Endothelial cell of umbilical vein (primary cell): ENCODE data around the gene GCSAML. TPM values are rescaled to one million over a fixed set of nuclear protein-coding genes. Genes with fewer than 3 reads are reported as not detected.

Experiments
- BruUV-seq: library from RNA; stranded (reverse); fragments of 400-500 nt; replicated peaks from 2 replicates; lab custom pipeline; 2021; lab: Mats Ljungman, UMichigan
- CTCF ChIA-PET: fragments of 300-600, 350-600 bp; sonication (Branson Sonifier 250); formaldehyde crosslinking; loops from one replicate; lab custom pipeline; 2021; ENCODE audit warnings: antibody characterized with exemption, inconsistent platforms; lab: Charles Lee
- POLR2A ChIA-PET: fragments of 300-600, 350-600 bp; sonication (Branson Sonifier 250); formaldehyde crosslinking; loops from one replicate; lab custom pipeline; 2021; ENCODE audit warnings: antibody characterized with exemption, inconsistent platforms; lab: Charles Lee
- DNase-seq: peaks from one replicate; pipeline ENCODE4 v3.0.0-alpha.2; 2011; ENCODE audit warnings: low read depth, low spot score
- FAIRE-seq: peaks from 2 replicates; lab custom pipeline; 2011; peaks lifted over from hg19 to GRCh38; lab: Jason Lieb, UNC
- H2AFZ ChIP-seq: 2 replicates; pipeline ENCODE4 v1.6.0; 2012; ENCODE audit warnings: low read depth, low read length, control low read depth, inconsistent platforms
- H3K27ac ChIP-seq: 2 replicates; pipeline ENCODE4 v1.5.1; 2011; ENCODE audit warnings: low read depth, mild to moderate bottlenecking, control low read depth, low read length, moderate library complexity; ENCODE audit not compliant: insufficient read depth
- H3K27me3 ChIP-seq, 2 experiments: 2 replicates each; pipeline versions ENCODE4 v1.6.0 to v1.6.1; 2011; ENCODE audit warnings: low read length in 2 of 2, mixed read lengths in 1 of 2; ENCODE audit not compliant: control insufficient read depth in 2 of 2, insufficient read depth in 2 of 2
- H3K36me3 ChIP-seq, 2 experiments: 2 replicates in 1 of 2; 3 replicates in 1 of 2; pipeline ENCODE4 v1.5.1; 2011; ENCODE audit warnings: low read length in 2 of 2, mild to moderate bottlenecking in 1 of 2, moderate library complexity in 1 of 2; ENCODE audit not compliant: control insufficient read depth in 2 of 2, insufficient read depth in 2 of 2; ENCODE audit errors: extremely low read depth in 1 of 2
- H3K4me1 ChIP-seq: 3 replicates; pipeline ENCODE4 v1.5.1; 2011; ENCODE audit warnings: mild to moderate bottlenecking, low read length; ENCODE audit not compliant: control insufficient read depth, insufficient read depth; ENCODE audit errors: extremely low read depth
- H3K4me2 ChIP-seq: 2 replicates; pipeline ENCODE4 v1.6.1; 2011; ENCODE audit warnings: low read length, control low read depth, mixed read lengths; ENCODE audit not compliant: insufficient read depth
- H3K4me3 ChIP-seq, 3 experiments: fragments of 200-600 bp in 1 of 3; sonication (generic), shearing (Covaris generic) in 1 of 3; replicated peaks in 1 of 3; 2 replicates each; pipeline ENCODE4 v1.5.1; 2011 to 2016; ENCODE audit warnings: control low read depth in 3 of 3, low read length in 3 of 3, mild to moderate bottlenecking in 2 of 3, inconsistent platforms in 1 of 3, low read depth in 1 of 3, moderate library complexity in 1 of 3; ENCODE audit not compliant: insufficient read depth in 1 of 3
- H3K79me2 ChIP-seq: 2 replicates; pipeline ENCODE4 v1.6.0; 2012; ENCODE audit warnings: low read length, inconsistent platforms; ENCODE audit not compliant: control insufficient read depth, insufficient read depth
- H3K9ac ChIP-seq: replicated peaks from 2 replicates; pipeline ENCODE3; 2011; ENCODE audit warnings: low read length, control low read depth; ENCODE audit not compliant: insufficient read depth; ENCODE audit errors: extremely low read depth
- H3K9me1 ChIP-seq: replicated peaks from 3 replicates; pipeline ENCODE4 v1.6.0; 2011; ENCODE audit warnings: mild to moderate bottlenecking, low read length; ENCODE audit not compliant: control insufficient read depth, insufficient read depth; ENCODE audit errors: extremely low read depth
- H3K9me3 ChIP-seq: replicated peaks from 2 replicates; pipeline ENCODE4 v1.5.1; 2012; ENCODE audit warnings: low read length, inconsistent platforms; ENCODE audit not compliant: control insufficient read depth, insufficient read depth
- H4K20me1 ChIP-seq: replicated peaks from 2 replicates; pipeline ENCODE3; 2011; ENCODE audit warnings: mild to moderate bottlenecking, low read length; ENCODE audit not compliant: control insufficient read depth, insufficient read depth; ENCODE audit errors: extremely low read depth
- EZH2 ChIP-seq: IDR thresholded peaks from 2 replicates; pipeline ENCODE4 v1.6.1; 2012; ENCODE audit warnings: borderline replicate concordance, low read depth, mild to moderate bottlenecking, moderate library complexity, low read length, inconsistent platforms; ENCODE audit not compliant: severe bottlenecking
- FOS ChIP-seq: IDR thresholded peaks from 2 replicates; pipeline ENCODE4 v1.6.1; 2011; ENCODE audit warnings: mild to moderate bottlenecking, low read length, moderate library complexity, borderline replicate concordance; ENCODE audit not compliant: insufficient read depth
- GATA2 ChIP-seq: IDR thresholded peaks from 2 replicates; pipeline ENCODE4 v1.7.0; 2011; ENCODE audit warnings: low read depth, mild to moderate bottlenecking, moderate library complexity, mixed read lengths, low read length; ENCODE audit not compliant: insufficient read length, insufficient read depth
- JUN ChIP-seq: IDR thresholded peaks from 2 replicates; pipeline ENCODE4 v1.6.1; 2011; ENCODE audit warnings: borderline replicate concordance, low read depth; ENCODE audit not compliant: insufficient read length, insufficient read depth
- MYC ChIP-seq: IDR thresholded peaks from one replicate; pipeline ENCODE4 v1.6.1; 2011; ENCODE audit warnings: mild to moderate bottlenecking, low read depth, low read length
- POLR2A ChIP-seq: IDR thresholded peaks from 2 replicates; pipeline ENCODE4 v1.6.1; 2012; ENCODE audit warnings: low read depth, mild to moderate bottlenecking, control low read depth, low read length
- POLR2AphosphoS5 ChIP-seq: IDR thresholded peaks from 2 replicates; pipeline ENCODE4 v1.6.1; 2012; ENCODE audit warnings: low read depth, mild to moderate bottlenecking, control low read depth, low read length, moderate library complexity; ENCODE audit not compliant: insufficient read depth
- dilution Hi-C: fragments of 300-500 bp; cut with MboI; formaldehyde crosslinking; loops from one replicate; pipeline ENCODE4 v1.15.0; 2019; ENCODE audit warnings: low sequenced_read_pairs; ENCODE audit not compliant: extremely low pct_ligation_motif_present
- intact Hi-C: fragments of 100-400 bp; cut with micrococcal nuclease; formaldehyde crosslinking; loops from one replicate; pipeline ENCODE4 v1.10.0; 2022
- polyA plus RNA-seq, 4 experiments: library from polyadenylated mRNA; depleted of rRNA in 3 of 4; stranded (reverse) in 3 of 4; unstranded in 1 of 4; fragments of >200 nt; gene quantifications; 2 replicates each; pipeline versions ENCODE4 v1.2.1 to v1.2.3, GENCODE V29; 2011 to 2012; ENCODE audit warnings: missing spikeins in 1 of 4
- total RNA-seq: library from RNA; stranded (reverse); gene quantifications from 2 replicates; pipeline ENCODE4 v1.2.3, GENCODE V29; 2021
- TF ChIP-seq, protein P1 (sequence below): IDR thresholded peaks from 2 replicates; pipeline ENCODE4 v1.6.1; 2011; ENCODE audit not compliant: insufficient read depth, insufficient read length
- TF ChIP-seq, protein P2 (sequence below), 2 donors: IDR thresholded peaks; 1 replicate in 1 of 2; 2 replicates in 1 of 2; pipeline ENCODE4 v1.5.1; 2011; ENCODE audit warnings: low read length in 2 of 2, mild to moderate bottlenecking in 2 of 2, moderate library complexity in 2 of 2, control low read depth in 1 of 2, inconsistent platforms in 1 of 2, low read depth in 1 of 2; ENCODE audit not compliant: insufficient read depth in 1 of 2; ENCODE audit errors: extremely low read depth in 1 of 2

GCSAML gene
- total and polyA plus RNA-seq, 2 donors (not counting 3 experiments of a cell fraction or from before 2014, with no cell fraction given): not detected

DNA sequence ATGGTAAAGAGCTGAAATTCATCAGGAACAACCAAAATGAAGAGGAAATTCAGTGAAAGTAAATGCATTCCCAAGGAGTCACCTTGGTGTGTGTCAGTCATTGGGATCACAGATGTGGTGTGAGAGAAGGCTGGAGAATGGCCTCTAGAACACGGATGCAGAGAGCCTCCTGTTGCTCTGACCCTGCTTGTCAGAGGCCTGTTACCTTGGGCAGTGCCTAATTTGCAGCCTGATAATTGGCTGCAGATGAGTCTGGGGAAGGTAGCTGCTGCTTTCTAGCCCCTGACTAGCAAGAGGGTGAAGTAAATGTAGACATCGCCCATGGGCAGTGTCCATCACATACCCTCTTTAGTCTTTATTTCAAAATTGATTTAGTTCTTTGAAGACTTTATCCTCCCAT is 3.3 kb downstream of the GCSAML start:
- no peak for DNase-seq
- no peaks in the 10 kb centered on the region for H3K36me3 ChIP-seq
- no peak overlapping the region for H2AFZ ChIP-seq
- H3K9ac ChIP-seq: no peak overlapping the region
- H3K4me3 ChIP-seq: no peak overlapping the region
- H3K9me3 ChIP-seq: peaks cover 4% of the 10 kb centered on the region
- no peaks in the 10 kb centered on the region for H4K20me1 ChIP-seq
- no TSS peak for BruUV-seq
- H3K9me1 ChIP-seq: no peaks in the 10 kb centered on the region
- ChIA-PET CTCF (no interaction called here), POLR2A (no interaction called here)
- H3K79me2 ChIP-seq: no peaks in the 10 kb centered on the region
- TF ChIP-seq, protein P1, sequence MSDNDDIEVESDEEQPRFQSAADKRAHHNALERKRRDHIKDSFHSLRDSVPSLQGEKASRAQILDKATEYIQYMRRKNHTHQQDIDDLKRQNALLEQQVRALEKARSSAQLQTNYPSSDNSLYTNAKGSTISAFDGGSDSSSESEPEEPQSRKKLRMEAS: no peak
- TF ChIP-seq EZH2: no peak
- TF ChIP-seq POLR2AphosphoS5: no peak
- no peak for TF ChIP-seq GATA2
- no peak for TF ChIP-seq POLR2A
- dilution Hi-C loops (no loop called here), intact Hi-C loops (no loop called here)
- no peak for FAIRE-seq
- H3K4me1 ChIP-seq: no peaks in the 10 kb centered on the region
- no peak overlapping the region for H3K4me2 ChIP-seq
- H3K27me3 ChIP-seq: no peaks in the 10 kb centered on the region
- no peak overlapping the region for H3K27ac ChIP-seq

DNA sequence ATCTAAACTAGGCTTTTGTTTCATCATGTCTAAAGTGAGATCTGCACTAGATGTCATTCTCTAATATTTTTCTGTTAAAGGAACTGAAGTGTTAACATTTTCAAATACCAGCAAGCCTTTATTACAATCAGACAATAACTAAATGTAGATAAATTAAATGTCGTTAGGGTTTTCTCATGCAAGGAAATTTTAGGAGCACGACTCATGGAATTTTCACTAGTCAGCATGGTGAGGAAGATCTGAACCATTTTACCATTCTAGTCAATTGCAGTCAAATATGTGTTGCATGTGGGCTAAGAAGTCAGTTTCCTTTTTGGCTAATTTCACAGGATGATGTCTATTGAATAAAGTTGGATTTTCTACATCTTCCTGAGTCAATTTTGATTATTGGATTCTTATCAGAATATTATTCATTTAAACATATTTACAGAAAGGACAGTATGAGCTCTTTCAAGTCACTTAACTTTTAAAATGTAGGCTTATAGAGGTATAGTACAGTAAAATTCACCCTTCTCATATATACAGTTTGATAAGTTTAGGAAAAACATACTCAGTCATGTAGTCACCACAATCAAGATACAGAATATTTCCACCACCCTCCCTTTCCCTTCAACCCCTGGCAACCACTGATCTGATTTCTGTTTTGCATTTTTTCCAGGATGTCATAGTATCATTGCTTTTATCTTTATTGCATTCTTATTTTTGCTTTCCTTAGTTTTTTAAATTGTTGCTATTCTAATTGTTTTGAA is 9.2 kb downstream of the GCSAML start:
- CTCF ChIA-PET: no interaction called here
- Histone ChIP-seq H3K9me1 (no peaks in the 10 kb centered on the region), H3K9me3 (peaks cover 1% of the 10 kb centered on the region), H3K79me2 (no peaks in the 10 kb centered on the region), H2AFZ (no peak overlapping the region), H3K27ac (no peak overlapping the region), H3K27me3 (no peaks in the 10 kb centered on the region), H3K9ac (no peak overlapping the region), H3K4me3 (no peak overlapping the region), H3K36me3 (no peaks in the 10 kb centered on the region), H4K20me1 (no peaks in the 10 kb centered on the region), H3K4me1 (no peaks in the 10 kb centered on the region), H3K4me2 (no peak overlapping the region)
- FAIRE-seq (no peak), DNase-seq (no peak)
- BruUV-seq: no TSS peak
- intact Hi-C loops (no loop called here), dilution Hi-C loops (no loop called here)
- POLR2A ChIA-PET: no interaction called here
- TF ChIP-seq POLR2A (no peak), JUN (no peak), FOS (no peak), MYC (no peak), POLR2AphosphoS5 (no peak), GATA2 (no peak), EZH2 (no peak)
- TF ChIP-seq, protein P2, sequence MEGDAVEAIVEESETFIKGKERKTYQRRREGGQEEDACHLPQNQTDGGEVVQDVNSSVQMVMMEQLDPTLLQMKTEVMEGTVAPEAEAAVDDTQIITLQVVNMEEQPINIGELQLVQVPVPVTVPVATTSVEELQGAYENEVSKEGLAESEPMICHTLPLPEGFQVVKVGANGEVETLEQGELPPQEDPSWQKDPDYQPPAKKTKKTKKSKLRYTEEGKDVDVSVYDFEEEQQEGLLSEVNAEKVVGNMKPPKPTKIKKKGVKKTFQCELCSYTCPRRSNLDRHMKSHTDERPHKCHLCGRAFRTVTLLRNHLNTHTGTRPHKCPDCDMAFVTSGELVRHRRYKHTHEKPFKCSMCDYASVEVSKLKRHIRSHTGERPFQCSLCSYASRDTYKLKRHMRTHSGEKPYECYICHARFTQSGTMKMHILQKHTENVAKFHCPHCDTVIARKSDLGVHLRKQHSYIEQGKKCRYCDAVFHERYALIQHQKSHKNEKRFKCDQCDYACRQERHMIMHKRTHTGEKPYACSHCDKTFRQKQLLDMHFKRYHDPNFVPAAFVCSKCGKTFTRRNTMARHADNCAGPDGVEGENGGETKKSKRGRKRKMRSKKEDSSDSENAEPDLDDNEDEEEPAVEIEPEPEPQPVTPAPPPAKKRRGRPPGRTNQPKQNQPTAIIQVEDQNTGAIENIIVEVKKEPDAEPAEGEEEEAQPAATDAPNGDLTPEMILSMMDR (IDR thresholded peaks at IDR 0.05; ENCODE audit: extremely low read depth in 1 of 2, insufficient read depth in 1 of 2, low read depth in 1 of 2, low read length in 2 of 2): no peak
- TF ChIP-seq, protein P1: no peak
